Stimulated activated CD4-positive, alpha-beta T cell treated with anti-CD3 and anti-CD28 coated beads, Interleukin-4, amount 100 ng/mL, for 1 hour (primary cell): ENCODE data around the gene QKI.

Experiments
- DNase-seq: peaks from one replicate; pipeline ENCODE4 v3.0.0-alpha.2; 2020

QKI gene

DNA sequence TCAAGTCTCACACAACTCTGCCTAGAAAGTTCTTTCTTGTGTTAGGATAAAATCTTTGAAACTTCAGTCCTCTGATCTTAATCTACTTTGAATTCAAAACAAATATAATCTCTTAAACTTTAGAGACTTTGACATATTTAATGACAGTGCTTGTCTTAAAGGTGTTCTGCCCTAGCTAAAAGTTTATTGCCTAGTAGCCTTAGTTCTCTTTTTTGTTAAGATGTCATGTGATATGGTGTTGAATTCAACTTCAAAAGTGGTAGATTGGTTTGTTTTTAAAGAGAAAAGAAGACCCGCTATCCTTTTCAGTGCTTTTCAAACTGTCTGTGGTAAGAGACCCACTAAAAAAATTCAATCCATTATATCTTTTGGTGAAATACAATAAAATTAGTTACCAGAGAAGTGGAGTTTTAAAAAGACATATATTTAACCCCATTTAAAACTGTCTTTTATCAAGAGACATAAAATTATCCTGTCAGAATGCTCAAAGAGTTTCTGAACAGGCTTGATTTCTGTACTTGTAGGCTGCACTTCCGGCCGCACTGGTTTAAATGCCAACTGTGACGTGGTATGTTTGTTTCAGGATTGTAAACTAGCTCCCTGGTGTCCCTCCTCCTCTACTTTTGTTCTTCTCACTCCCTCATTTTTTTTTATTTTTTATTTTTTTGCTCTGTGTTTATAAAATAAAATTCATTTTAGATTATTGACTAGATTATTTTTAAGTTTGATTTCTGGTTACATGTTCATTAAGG lies 76.5 kb downstream of the QKI start:
- no peak for DNase-seq

DNA sequence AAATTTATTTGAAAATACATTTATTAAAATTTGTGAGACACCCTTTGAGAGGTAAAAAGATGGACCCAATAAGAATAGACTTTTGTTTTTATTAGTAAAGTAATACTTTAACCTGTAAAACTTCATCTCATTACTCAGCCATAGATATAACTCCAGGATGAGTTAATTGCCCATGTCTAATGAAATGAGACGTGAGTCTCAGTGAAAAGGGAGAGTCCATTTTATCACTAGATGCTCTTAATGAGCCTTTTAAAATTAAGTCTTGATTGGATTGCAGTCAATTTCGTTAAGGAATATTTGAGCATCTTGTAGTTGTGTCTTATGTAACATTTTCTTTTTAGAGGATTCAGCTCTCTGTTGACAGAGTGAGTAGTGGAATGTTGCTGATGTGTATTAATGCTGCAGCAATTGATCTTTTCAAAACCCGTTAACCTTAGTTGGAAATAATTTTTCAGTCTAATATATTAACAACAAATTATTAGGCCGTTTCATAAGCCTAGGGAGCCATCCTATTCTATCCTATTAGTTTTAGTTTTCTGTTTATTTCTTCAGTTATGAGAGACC lies 77.3 kb downstream of the QKI start:
- DNase-seq, result no peak

DNA sequence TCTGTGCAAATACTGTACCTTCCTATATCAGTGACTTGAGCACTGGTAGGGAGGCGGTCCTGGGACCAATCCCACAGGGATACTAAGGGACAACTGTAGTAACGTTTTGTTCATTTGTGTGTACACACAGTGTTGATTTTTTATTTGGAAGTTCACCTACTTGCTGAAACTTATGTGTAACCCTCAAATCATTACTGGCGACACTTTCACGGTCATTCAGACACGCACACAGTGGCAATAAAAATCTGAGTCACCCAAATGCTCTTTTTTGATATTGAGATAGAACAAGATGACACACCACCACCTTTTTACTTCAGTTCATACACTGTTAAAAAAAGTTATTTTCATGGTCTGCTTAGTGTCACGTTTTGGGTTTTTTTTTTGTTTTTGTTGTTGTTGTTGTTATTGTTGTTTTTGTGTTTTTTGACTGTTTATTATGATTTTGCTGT lies 79.8 kb downstream of the QKI start:
- no peak for DNase-seq

DNA sequence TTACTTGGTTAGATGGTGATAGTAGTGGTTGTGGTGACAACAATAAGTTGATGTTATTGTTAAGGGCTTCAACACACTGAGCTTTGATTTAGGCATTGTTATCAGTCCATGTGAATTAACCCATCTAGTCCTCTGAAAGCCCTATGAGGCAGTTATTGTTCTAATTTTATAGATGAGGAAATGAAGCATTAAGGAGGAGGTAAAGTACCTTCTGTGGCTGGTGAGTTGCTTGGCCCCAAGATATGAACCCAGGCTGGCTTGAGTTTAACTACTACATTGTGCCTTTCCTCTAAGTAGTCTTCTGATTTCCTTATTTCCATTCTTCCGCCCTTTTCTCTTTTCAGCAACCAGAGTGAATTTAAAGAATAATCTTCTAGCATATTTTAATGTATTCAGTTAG lies 81.7 kb downstream of the QKI start:
- no peak for DNase-seq

DNA sequence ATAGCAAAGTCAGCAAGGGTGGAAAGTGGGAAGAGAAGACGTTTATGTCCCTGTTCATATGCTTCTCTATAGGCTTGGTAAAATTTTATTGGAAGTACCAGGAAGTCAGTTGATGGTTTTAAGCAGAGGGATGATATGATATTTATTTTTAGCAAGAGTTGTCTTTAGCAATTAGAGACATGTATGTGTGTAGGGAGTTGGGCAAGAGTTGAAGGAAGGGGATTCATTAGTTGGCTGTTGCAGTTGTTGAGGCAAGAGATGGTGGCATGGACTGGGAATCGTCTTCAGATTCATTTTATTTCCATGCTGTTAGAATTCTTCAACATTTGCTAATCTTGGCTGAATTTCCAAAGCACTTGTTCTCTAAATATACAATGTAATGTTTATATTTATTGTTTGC lies 85.6 kb downstream of the QKI start:
- DNase-seq, result no peak

DNA sequence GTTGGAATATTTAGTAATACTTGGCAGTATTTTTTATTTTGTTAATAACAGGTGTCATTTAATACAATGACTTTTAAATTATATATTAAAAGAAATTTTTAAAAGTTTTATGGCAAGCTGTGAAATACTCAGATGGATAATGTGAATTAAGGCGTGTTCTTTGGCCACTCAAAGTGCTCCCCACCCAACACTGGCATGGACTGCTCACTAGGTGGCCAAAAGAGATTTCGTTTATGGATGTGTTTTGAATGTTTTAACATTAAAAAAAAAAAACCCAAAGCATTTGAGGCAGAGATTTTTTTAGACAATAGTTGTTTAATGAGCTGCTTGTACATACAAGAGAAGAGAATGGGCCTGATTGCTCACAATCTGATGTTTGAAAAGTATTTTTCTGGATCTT lies 86.5 kb downstream of the QKI start:
- no peak for DNase-seq

DNA sequence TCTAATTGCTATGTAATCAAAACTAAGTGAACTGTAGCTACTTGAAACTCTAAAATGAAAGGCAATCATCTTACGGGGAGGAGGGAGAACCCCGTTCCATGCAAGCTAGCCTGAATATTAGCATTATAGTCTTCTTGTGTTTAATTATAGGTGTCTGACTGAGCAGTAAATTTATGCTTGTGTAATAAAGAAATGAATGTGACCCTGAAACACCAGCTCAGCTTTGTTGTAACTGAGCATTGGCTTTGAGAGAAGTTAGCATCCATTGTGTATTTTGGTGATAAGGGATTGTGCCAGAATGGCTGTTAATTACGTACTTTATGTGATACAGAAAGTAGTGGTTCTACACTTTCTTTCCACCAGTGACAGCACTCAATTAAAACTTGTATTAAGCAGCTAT lies 86.9 kb downstream of the QKI start:
- no peak for DNase-seq

DNA sequence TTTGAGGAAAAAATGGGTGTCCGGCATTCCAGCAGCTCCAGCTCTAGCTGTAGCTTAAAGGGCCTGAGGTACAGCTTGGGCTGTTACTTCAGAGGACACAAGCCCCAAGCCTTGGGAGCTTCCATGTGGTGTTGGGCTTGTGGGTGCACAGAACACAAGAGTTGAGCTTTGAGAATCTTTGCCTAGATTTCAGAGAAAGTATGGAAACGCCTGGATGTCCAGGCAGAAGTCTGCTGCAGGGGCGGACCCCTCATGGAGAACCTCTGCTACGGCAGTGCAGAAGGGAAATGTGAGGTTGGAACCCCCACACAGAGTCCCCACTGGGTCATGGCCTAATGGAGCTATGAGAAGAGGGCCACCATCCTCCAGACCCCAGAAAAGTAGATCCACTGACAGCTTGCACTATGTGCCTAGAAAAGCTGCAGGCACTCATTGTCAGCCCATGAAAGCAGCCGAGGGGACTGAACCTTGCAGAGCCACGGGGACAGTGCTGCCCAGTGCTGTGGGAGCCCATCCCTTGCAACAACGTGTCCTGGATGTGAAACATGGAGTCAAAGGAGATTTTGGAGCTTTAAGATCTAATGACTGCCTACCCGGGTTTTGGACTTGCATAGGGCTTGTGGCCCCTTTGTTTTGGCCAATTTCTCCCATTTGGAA lies 90.6 kb downstream of the QKI start:
- no peak for DNase-seq

DNA sequence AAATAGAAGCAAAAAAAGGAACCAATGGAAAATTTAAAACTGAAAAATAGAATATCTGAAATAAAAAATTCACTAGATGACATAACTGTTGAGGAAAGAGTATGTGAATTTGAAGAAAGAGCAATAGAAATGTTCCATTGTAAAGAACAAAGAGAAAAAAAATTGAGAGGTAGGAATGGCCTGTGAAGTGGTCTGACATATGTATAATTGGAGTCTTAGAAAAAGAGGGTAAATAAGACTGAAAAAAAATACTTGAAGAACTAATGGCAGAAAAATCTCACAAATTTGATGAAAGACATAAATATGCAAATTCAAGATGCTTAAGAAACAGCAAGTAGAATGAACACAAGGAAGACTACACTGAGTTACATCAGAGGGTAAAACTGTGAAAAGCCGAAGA lies 93.4 kb downstream of the QKI start:
- no peak for DNase-seq

DNA sequence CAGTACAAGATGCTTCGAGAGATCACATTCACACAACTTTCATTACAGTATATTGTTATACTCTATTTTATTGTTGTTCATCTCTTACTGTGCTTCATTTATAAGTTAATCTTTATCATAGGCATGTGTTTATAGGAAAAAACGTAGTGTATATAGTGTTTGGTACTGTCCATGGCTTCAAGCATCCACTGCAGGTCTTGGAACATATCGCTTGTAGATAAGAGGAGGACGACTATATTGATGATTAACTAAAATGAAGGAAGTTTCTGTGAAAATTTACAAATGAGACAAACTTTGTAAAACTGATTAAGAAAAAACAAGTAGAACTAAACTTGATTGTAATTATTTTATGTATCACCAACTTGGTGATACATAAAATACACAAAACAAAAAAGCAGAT lies 98.5 kb downstream of the QKI start:
- no peak for DNase-seq

DNA sequence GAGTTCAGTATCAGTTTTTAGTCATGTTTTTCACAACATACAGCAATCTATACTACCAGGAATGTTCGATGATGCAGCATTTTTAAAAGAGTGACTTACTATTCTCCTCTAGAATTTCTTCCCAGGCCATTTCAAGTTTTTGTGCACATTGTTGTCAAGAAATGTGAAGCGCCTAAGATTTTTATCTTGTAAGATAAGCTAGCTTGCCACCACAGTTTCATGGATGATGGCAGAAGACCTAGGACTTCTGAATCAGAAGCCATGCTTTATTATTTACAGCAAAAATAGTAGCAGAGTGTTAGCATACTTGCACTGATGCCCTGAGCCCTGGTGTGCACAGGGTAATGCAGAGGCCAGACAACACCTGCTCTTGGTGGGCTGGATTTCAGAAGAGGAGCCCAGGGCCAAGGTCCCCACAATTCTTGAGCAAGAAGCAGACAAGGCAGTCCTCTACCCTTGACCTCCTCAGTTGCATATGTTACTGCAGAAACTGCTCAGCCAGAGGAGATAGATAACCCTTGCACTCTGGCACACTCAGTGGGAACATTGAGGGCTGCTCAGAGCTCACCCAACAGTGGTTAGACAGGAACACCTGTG lies 99.2 kb downstream of the QKI start:
- no peak for DNase-seq

DNA sequence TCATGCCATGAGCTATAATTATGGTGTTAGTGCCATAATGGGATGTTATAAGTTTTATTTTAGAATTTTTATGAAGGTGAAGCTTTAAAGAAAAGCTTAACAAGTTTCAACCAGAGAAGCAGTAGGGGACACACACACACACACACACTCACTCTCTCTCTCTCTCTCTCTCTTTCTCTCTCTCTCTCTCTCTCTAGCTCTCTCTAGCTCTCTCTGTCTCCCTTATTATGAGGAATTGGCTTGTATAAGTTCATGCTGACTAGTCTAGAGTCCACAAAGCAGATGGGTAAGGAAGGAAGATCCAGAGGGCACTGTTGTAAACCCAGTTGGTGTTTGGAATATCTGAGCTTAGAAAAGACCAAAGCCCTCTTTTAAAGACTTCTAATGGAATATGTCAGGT lies 102.4 kb downstream of the QKI start:
- DNase-seq, result no peak

DNA sequence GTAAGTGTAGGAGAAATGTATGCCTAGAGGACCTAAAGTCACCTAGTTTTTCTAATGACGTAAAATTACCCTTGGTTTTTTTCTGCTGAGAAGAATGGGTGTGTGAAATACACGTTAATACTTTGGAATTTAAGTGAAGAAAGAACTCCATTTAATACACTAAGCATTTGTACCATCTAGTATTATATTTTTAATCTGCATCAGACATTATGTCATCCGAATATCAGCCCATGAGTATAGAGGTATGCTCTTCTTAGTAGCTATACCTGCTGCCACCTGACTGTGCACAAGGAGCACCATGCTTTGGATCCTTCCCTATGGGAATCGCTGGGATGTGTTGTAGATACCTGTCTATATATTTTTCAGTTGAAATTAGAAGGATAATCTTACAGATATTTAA lies 106.4 kb downstream of the QKI start:
- DNase-seq, result no peak

DNA sequence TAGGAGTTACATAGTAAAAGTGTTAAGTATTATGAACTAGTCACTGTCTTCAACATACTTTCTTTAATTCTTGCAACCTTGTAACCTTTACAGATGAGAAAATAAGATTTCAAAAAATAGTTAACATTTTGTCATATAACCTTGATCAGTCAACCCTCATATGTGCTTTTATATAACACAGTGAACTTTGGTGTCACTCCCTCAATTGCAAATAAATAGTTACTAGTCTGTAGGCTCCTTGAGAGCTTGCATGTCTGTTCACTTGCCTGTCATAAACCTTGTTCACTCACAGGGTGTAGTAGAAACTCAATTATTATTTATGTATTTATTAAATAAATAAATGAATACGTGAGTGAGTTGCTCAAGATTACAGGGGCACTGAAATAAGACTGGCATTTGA lies 107.5 kb downstream of the QKI start:
- no peak for DNase-seq

DNA sequence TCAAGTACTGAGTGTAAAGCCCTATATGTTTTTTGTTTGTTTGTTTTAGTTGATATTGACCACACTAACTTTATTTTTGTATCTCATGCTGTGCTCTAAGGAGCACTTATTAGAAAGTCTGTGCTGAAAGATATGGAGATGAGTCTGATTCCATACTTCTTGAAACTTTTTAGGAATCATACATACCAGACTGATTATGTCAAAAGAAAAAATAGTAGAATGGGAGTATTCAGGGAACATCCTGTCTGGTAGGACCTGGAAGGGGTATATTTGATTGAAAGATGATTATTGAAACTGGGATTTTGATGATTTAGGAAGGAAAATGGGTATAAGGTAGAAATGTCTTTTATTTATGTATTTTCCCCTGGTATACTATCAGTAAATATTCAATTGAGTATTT lies 111.4 kb downstream of the QKI start:
- no peak for DNase-seq

DNA sequence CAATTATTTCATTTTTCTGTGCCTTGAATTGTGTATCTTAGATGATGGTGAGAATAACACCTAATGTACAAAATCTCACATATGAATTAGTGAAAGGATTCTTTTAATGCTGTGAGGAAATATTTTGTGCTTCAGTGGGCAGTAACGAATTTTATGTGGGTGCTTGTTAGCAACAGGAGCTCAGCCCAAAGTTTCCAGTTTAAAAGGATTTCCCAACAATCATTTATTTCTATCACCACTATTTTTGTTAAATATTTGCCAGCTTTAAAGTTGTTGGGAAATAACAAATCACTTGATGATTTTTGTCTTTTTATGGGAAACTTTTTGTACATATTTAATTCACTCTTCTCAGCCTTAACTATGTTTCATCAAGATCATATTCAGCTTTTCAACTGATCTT lies 111.8 kb downstream of the QKI start:
- DNase-seq, result no peak

DNA sequence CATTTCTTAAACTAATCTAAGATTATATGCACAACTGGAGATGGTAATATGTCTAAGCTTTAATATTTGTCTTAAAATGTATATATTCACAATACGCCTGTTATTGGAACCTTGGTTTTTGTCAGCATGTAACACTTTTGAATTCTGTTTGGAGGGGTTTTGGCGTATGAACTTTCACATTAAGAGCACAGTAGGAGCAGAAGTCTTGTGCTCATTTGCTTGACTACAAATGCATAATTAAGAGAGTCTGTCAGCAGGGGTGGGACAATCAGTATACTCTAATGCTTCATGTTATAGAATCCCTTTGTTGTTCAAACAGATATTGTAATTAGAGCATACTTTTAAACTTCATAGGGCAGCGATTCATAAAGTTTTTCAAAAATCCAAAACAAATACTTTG lies 112.8 kb downstream of the QKI start:
- no peak for DNase-seq

DNA sequence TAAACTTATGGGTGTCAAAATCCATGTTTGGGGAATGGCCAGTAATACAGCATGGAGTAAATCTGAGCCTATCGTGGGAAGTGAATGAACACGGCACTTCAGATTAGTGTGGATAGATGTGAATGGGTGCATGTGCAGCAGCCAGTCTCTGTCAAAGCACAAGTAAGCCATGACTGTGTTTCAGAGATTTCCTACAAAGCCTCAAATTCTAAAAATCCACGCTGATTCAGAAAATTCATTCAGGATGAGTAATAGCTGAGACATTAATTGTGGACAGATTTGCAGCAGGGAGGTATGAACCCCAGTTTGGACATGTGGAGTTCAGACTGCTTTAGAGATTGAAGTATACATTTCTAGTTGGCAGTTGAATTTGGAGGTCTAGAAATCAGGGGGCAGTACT lies 115.1 kb downstream of the QKI start:
- DNase-seq, result no peak

DNA sequence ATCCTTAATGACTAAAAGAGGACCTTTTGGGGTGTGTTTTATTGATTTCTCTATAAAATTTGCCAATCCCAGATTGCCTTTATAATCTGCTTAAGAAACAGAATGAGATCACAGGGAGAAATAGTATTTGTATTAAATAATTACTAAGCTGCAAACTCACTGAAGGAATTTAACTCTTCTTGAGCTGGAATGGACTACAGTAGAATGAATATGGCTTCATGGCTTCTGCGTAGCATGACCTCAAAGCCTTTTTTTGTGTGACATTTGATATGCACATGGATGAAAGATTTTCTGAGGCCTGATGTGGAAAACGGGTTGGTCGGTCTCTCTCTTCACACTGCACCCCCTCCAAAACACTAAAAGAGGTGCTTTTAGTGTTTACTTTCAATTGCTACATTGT lies 115.9 kb downstream of the QKI start:
- no peak for DNase-seq

DNA sequence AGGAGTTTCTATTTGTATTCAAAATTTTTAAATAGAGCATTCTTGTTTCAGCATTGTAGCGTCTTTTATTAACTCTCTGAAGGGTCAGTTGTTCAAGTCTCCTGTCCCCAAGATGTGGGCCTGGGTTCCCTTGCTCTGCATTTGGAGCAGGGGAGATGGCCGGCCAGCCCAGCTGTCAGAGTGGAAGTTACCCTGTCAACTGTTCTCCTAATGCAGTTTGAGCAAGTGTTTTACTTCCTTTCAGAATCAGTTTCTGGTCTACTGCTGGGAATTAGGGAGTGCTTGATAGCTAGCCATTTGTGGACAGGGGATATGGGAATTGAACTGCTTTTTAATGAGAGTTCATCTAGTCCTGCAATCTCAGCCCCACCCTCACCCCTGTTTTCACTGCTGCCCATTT lies 116.6 kb downstream of the QKI start:
- no peak for DNase-seq

DNA sequence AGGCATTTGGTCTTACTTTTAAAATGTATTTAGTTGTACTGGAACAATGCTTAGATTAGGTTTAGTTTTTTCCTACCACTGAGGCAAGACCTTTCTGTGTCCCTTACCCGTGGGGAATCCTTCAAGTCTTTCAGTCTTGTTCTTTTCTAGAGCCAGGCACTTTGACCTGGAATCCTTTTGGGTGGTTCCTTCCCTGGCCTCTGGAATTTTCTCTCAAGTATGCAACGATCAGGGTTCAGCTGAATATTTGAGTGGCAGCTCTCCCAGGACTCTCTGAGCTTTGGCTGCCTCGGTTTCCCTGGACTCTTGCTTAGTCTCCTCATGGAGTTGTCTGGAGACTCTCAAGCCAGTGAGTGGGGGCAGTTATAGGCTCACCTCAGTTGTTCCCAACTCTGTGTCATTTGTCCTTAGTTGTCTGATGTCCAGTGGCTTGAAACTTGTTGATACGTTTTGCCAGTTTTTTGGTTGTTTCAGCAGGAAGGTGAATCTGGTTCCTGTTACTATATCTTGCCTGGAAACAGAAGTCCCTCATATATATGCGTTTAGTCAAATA lies 118.1 kb downstream of the QKI start:
- no peak for DNase-seq

DNA sequence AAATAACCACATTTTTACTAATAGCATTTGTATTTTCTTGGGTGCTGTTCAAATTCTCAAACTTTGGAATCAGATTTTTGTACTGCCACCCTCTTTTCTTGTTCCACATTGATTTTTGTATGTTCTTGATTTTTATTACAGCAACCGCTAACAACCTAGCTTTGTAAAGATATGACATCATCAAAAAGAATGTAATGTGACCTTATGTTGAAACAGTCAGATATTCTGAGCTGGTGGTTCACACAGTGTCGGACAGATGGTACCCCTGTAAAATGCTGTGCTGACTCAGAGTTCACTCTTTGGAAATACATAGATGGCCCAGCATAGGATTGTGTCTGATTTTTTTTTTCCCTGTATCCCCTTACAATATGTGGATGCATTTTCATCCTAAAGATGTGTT lies 118.9 kb downstream of the QKI start:
- DNase-seq, result no peak

DNA sequence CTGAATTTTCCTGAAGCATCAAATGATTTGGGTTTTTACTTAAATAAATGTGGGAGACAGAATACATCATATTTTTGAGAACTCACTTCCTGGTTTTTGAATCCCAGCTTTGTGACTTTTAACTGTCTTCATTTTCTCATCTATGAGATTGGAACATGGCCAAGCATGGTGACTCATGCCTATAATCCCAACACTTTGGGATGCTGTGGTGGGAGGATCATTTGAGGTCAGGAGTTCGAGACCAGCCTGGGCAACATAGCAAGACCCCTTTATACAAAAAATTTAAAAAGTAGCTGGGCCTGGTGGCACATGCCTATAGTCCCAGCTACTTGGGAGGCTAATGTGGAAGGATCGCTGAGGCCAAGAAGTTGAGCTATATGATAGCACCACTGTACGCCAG lies 122.3 kb downstream of the QKI start:
- DNase-seq, result no peak

DNA sequence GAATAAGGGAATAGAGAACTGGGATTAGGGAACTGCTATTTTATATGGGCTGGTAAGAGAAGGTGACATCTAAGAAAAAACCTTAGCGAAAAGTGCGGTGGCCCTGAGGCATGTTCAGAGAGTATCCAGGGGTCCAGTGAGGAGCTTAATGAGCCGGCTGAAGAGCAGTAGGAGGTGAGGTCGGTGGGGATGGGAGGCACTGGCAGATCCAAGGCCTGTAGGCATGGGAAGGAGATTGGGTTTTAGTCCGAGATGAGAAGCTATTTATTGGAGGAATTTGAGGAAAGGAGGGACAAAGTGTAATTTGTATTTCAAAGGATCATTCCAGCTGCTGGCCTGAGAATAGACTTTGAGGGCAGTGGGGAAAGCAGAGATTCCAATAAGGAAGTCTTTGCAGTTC lies 123.8 kb downstream of the QKI start:
- no peak for DNase-seq
